GM19372 (cell line): ENCODE data around the gene PACSIN1.
"Not testable (repeated sequence)": the region's sequence is repeated elsewhere in the genome, so short reads cannot be mapped to it uniquely, and the experiment has no call there.

Experiments used
- ATAC-seq: cut with Tn5 transposase; IDR thresholded peaks from one replicate; pipeline ENCODE4 v1.9.1; 2021; ENCODE audit warnings: mild to moderate bottlenecking, low read depth, moderate library complexity; ENCODE audit not compliant: unreplicated experiment

PACSIN1 gene

GRCh38 chr6:34457742-34458735 is 7.8 kb upstream of the PACSIN1 start:
- ATAC-seq: no peak

- no peak for ATAC-seq
Measured at GRCh38 chr6:34459899-34460593, 5.8 kb upstream of the PACSIN1 start.

GRCh38 chr6:34460796-34461507 is 4.9 kb upstream of the PACSIN1 start:
- ATAC-seq: no peak

GRCh38 chr6:34462010-34462409 is 3.9 kb upstream of the PACSIN1 start:
- no peak for ATAC-seq

GRCh38 chr6:34462551-34462971 is 3.3 kb upstream of the PACSIN1 start:
- ATAC-seq: no peak

GRCh38 chr6:34463299-34463698 is 2.6 kb upstream of the PACSIN1 start:
- ATAC-seq: no peak

GRCh38 chr6:34463849-34464248 is 2.0 kb upstream of the PACSIN1 start:
- no peak for ATAC-seq

- no peak for ATAC-seq
Measured at GRCh38 chr6:34466242-34467185, 638 bp downstream of the PACSIN1 start.

- ATAC-seq: no peak
Measured at GRCh38 chr6:34468378-34468892, 2.6 kb downstream of the PACSIN1 start.

- ATAC-seq: no peak
Measured at GRCh38 chr6:34469499-34469898, 3.6 kb downstream of the PACSIN1 start.

GRCh38 chr6:34472425-34472824 is 6.5 kb downstream of the PACSIN1 start:
- ATAC-seq: no peak

GRCh38 chr6:34473967-34474366 is 8.1 kb downstream of the PACSIN1 start:
- ATAC-seq: no peak

- no peak for ATAC-seq
Measured at GRCh38 chr6:34474754-34475153, 8.9 kb downstream of the PACSIN1 start.

GRCh38 chr6:34475238-34475682 is 9.4 kb downstream of the PACSIN1 start:
- no peak for ATAC-seq

GRCh38 chr6:34475767-34476328 is 10.0 kb downstream of the PACSIN1 start:
- ATAC-seq: no peak

- ATAC-seq: no peak
Measured at GRCh38 chr6:34476447-34476846, 10.6 kb downstream of the PACSIN1 start.

- ATAC-seq: no peak
Measured at GRCh38 chr6:34476921-34477320, 11.0 kb downstream of the PACSIN1 start.

GRCh38 chr6:34478796-34479195 is 12.9 kb downstream of the PACSIN1 start:
- ATAC-seq: no peak

GRCh38 chr6:34483781-34484180 is 17.9 kb downstream of the PACSIN1 start:
- not testable (repeated sequence) for ATAC-seq
